Measurements from ENCODE around the gene WDR33.

DNA sequence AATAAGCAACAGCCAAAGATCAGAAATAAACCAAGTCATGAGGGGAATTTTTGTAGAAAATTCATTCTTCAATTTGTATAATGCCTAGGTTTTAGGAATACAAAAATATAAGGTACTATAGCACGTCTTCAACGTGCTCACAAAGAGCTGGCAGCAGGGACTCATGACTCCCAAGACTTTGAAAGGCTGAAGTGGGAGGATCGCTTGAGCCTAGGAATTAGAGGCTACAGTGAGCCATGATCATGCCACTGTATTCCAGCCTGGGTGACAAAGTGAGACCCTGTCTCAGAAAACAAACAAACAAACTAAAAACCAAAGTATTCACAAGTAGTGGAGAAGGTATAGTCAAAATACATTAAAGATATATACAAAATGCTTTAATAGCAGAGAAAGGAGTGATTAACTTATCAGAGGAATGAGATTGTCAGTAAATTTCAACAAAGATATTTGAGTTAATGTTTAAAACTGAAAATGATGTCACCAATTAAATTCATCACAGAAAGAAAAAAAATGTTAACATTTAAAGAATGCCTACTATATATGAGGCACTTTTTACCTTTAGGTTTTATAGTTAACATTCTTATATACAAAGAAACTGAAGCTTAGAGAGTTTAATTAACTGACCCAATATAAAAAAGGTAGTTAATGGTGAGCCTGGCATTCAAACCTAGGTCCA lies 3.2 kb downstream of the WDR33 start:
- TF ChIP-seq, protein P1, sequence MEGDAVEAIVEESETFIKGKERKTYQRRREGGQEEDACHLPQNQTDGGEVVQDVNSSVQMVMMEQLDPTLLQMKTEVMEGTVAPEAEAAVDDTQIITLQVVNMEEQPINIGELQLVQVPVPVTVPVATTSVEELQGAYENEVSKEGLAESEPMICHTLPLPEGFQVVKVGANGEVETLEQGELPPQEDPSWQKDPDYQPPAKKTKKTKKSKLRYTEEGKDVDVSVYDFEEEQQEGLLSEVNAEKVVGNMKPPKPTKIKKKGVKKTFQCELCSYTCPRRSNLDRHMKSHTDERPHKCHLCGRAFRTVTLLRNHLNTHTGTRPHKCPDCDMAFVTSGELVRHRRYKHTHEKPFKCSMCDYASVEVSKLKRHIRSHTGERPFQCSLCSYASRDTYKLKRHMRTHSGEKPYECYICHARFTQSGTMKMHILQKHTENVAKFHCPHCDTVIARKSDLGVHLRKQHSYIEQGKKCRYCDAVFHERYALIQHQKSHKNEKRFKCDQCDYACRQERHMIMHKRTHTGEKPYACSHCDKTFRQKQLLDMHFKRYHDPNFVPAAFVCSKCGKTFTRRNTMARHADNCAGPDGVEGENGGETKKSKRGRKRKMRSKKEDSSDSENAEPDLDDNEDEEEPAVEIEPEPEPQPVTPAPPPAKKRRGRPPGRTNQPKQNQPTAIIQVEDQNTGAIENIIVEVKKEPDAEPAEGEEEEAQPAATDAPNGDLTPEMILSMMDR (IDR thresholded peaks at IDR 0.05; ENCODE audit: low read length), result no peak
- TF ChIP-seq EZH2 (IDR thresholded peaks at IDR 0.05; ENCODE audit: borderline replicate concordance, low read length), result no peak

All from OCI-LY1 (cell line).